GM19463 (cell line): Measurements from ENCODE around the gene RCOR1.
A peak's percentile ranks its signal among the peaks of the same experiment; 100 is the strongest.
"Not testable (repeated sequence)": the region's sequence is repeated elsewhere in the genome, so short reads cannot be mapped to it uniquely, and the experiment has no call there.

Source experiments
- ATAC-seq: cut with Tn5 transposase; IDR thresholded peaks from one replicate; pipeline ENCODE4 v1.9.1; 2021; ENCODE audit warnings: mild to moderate bottlenecking, moderate library complexity; ENCODE audit not compliant: unreplicated experiment

RCOR1 gene

GRCh38 chr14:102591944-102592762 is at the start of gene RCOR1:
TSS of gene RCOR1 (plus strand) at chr14:102592649. CDS start at chr14:102592887, 238 bp downstream.
- ATAC-seq, result peak; percentile 70

- no peak for ATAC-seq
These were observed 48.3 kb upstream of the RCOR1 start for GRCh38 chr14:102544046-102544746.

GRCh38 chr14:102544747-102545460 is 47.5 kb upstream of the RCOR1 start:
- ATAC-seq, result no peak

GRCh38 chr14:102545461-102546265 is 46.8 kb upstream of the RCOR1 start:
- ATAC-seq, result no peak

GRCh38 chr14:102548616-102549240 is 43.7 kb upstream of the RCOR1 start:
- ATAC-seq, result no peak

- ATAC-seq, result not testable (repeated sequence)
These were observed 41.5 kb upstream of the RCOR1 start for GRCh38 chr14:102550927-102551401.

- no peak for ATAC-seq
These were observed 40.3 kb upstream of the RCOR1 start for GRCh38 chr14:102551995-102552705.

- no peak for ATAC-seq
These were observed 37.3 kb upstream of the RCOR1 start for GRCh38 chr14:102554821-102555819.

GRCh38 chr14:102556098-102556677 is 36.3 kb upstream of the RCOR1 start:
- ATAC-seq, result no peak

GRCh38 chr14:102557434-102558226 is 34.8 kb upstream of the RCOR1 start:
- no peak for ATAC-seq

- ATAC-seq, result no peak
These were observed 33.9 kb upstream of the RCOR1 start for GRCh38 chr14:102558556-102558955.

GRCh38 chr14:102560458-102561261 is 31.8 kb upstream of the RCOR1 start:
- ATAC-seq, result no peak

GRCh38 chr14:102565331-102565887 is 27.0 kb upstream of the RCOR1 start:
- peak; percentile 63 for ATAC-seq

GRCh38 chr14:102565959-102566358 is 26.5 kb upstream of the RCOR1 start:
- peak; percentile 25 for ATAC-seq

- no peak for ATAC-seq
These were observed 24.3 kb upstream of the RCOR1 start for GRCh38 chr14:102568115-102568614.
